ENCODE data around the gene DNAH12. TPM values are rescaled to one million over a fixed set of nuclear protein-coding genes. Genes with fewer than 3 reads are reported as not detected.
"Not testable (repeated sequence)": the region's sequence is repeated elsewhere in the genome, so short reads cannot be mapped to it uniquely, and the experiment has no call there.

Gene DNAH12
- total RNA-seq, 2 donors from 2014 or later: 0.09 to 0.17 TPM

DNA sequence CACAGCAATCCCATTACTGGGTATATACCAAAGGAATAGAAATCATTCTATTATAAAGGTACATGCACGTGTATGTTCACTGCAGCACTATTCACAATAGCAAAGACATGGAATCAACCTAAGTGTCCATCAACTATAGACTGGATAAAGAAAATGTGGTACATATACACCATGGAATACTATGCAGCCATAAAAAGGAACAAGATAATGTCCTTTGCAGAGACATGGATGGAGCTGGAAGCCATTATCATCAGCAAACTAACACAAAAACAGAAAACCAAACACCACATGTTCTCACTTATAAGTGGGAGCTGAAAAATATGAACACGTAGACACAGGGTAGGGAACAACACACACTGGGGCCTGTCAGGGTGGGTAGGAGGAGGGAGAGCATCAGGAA lies 179.1 kb downstream of the DNAH12 start:
- intact Hi-C loops (cut with DNase I, micrococcal nuclease); ATAC-seq; DNase-seq: not testable (repeated sequence)

DNA sequence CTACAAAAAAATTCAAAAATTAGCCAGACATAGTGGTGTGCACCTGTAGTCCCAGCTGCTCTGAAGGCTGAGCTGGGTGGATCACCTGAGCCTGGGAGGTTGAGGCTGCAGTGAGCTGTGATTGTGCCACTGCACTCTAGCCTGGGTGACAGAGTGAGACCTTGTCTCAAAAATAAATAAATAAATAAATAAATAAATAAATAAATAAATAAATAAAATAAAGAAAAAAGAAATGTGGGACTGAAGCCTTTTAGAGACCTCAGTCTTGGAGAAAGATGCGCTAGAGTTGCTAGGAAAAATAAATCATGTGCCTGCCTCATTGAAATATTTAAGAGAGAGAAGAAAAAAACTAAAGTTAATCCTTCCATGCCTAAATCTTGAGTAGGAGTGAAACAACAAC lies 187.9 kb downstream of the DNAH12 start:
- DNase-seq; ATAC-seq; intact Hi-C loops (cut with DNase I, micrococcal nuclease): not testable (repeated sequence)

DNA sequence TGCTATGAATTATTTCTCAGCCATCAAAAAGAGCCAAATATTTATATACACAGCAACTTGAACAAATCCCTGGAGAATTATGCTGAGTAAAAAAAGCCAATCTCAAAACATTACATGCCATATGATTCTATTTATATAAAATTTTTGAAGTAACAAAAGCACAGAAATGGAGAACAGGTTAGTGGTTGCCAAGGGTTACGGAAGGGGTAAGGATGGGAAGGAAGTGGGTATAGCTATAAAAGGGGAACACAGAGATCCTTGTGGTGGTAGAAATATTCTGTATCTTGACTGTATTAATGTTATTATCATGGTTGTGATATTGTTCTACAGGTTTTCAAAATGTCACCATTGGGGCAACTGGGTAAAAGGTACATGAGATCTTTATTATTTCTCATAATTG lies 189.4 kb downstream of the DNAH12 start:
- ATAC-seq: no peak
- DNase-seq: no peak
- intact Hi-C loops (cut with DNase I, micrococcal nuclease): no loop called here

DNA sequence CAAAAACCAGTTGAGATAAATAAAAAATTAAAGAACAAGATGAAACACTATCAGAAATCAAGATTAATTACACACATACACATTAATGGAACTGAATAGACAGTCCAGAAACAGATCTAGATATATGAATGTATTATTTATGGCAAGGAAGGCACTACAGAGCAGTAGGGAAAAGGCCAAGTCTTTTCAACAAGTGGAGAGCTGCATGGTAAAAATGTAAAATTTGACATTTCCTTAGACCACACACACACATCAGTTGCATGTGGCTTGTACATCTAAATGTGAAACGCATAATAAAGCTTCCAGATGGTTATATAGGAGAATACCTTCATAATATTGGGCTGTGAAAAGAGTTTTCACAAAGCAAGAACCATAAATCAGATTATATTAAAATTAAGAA lies 193.9 kb downstream of the DNAH12 start:
- DNase-seq: no peak
- ATAC-seq: no peak
- intact Hi-C loops (cut with DNase I, micrococcal nuclease): no loop called here

DNA sequence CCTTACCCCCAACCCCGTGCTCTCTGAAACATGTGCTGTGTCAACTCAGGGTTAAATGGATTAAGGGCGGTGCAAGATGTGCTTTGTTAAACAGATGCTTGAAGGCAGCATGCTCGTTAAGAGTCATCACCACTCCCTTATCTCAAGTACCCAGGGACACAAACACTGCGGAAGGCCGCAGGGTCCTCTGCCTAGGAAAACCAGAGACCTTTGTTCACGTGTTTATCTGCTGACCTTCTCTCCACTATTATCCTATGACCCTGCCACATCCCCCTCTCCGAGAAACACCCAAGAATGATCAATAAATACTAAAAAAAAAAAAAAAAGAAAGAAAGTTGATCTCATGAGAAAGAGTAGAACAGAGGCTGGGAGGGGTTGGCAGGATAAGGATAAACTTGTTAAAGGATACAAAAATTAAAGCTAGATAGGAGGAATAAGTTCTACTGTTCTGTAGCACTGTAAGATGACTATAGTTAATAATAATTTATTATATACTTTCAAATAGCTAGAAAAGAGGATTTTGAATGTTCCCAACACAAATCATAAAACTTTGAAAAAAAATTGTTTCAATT lies 205.0 kb downstream of the DNAH12 start:
- ATAC-seq; intact Hi-C loops (cut with DNase I, micrococcal nuclease); DNase-seq: not testable (repeated sequence)

DNA sequence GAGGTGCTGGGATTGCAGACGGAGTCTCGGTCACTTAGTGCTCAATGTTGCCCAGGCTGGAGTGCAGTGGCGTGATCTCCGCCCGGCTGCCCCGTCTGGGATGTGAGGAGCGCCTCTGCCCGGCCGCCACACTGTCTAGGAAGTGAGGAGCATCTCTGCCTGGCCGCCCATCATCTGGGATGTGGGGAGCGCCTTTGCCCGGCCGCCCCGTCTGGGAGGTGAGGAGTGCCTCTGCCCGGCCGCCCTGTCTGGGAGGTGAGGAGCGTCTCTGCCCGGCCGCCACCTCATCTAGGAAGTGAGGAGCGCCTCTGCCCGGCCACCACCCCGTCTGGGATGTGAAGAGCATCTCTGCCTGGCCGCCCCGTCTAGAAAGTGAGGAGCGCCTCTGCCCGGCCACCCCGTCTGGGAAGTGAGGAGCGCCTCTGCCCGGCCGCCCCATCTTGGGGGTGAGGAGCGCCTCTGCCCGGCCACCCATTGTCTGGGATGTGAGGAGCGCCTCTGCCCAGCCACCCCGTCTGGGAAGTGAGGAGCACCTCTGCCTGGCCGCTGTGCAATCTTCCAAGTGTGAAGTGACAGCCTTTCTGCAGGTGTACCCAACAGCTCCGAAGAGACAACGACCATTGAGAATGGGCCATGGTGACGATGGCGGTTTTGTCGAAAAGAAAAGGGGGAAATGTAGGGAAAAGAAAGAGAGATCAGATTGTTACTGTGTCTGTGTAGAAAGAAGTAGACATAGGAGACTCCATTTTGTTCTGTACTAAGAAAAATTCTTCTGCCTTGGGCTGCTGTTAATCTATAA lies 205.7 kb downstream of the DNAH12 start:
- intact Hi-C loops (cut with DNase I, micrococcal nuclease); ATAC-seq; DNase-seq: not testable (repeated sequence)

DNA sequence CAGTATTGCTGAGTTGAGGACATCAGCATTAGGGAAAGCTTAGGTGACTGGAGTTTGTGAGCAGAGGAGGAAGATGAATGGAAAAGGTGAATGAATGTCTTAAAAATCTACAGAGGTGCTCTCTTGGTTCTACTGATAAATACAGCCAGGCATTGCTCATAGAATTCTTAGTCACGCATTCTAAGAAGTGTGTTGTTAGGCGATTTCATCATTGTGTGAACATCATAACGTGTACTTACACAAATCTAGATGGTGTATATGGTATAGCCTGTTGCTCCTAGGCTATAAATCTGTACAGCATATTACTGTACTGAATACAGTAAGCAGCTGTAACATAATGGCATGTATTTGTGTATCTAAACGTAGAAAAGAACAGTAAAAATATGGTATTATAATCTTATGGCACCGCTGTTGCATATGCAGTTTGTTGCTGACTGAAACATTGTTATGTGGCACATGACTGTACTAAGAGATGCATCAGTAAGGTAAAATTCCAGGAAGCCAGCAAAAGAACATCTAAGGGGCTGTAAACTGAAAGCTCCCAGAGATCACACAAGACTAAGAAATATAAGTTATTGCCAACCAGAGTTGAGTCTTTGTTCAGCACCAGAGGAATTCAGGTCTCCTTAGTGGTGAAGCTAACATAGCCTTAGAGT lies 208.7 kb downstream of the DNAH12 start:
- ATAC-seq: no peak
- intact Hi-C loops (cut with DNase I, micrococcal nuclease): no loop called here
- DNase-seq: no peak

- no peak for DNase-seq
- ATAC-seq: no peak
- intact Hi-C loops (cut with DNase I, micrococcal nuclease): no loop called here
Measured at GRCh38 chr3:57331078-57331610, 213.0 kb downstream of the DNAH12 start.

DNA sequence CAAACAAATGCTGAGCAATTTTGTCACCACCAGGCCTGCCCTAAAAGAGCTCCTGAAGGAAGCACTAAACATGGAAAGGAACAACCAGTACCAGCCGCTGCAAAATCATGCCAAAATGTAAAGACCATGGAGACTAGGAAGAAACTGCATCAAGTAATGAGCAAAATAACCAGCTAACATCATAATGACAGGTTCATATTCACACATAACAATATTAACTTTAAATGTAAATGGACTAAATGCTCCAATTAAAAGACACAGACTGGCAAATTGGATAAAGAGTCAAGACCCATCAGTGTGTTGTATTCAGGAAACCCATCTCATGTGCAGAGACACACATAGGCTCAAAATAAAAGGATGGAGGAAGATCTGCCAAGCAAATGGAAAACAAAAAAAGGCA lies 217.6 kb downstream of the DNAH12 start:
- ATAC-seq; intact Hi-C loops (cut with DNase I, micrococcal nuclease); DNase-seq: not testable (repeated sequence)

DNA sequence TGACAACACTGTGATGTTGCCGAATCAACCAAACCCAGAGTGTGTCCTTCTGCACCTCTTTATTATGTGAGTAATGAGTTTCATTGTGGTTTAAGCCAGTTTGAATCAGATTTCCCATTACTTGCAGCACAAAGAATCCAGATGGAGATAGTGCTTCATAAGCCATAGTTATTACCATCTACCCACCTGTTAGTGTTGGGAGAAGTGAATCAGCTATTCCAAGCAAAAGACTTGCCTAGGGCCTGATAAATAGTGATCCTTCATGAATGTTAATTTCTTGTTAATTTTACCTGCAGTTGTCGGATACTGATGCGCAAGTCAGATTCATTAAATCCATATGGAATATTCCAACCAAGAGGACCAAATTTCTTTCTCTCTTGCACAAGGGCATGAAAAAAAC lies 229.9 kb downstream of the DNAH12 start:
- no peak for ATAC-seq

GRCh38 chr3:57309769-57310360 lies 234.3 kb downstream of the DNAH12 start:
- DNase-seq: no peak
- intact Hi-C loops (cut with DNase I, micrococcal nuclease): no loop called here

More for the DNA sequence above, 229.9 kb downstream of the DNAH12 start:
- no peak for DNase-seq
- intact Hi-C loops (cut with DNase I, micrococcal nuclease): no loop called here

DNA sequence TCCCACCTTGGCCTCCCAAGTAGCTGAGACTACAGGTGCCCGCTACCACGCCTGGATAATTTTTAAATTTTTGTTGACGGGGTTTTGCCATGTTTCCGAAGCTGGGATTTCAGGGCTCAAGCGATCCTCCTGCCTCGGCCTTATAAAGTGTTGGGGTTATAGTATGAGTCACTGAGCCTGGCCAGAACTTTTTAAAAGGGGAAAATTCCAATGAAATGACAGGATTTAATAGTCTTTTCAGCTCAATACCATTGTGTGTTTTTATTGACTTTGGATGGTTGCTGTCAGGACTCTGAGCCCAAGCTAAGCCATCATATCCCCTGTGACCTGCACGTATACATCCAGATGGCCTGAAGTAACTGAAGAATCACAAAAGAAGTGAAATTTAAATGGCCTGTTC lies 240.6 kb downstream of the DNAH12 start:
- intact Hi-C loops (cut with DNase I, micrococcal nuclease); DNase-seq; ATAC-seq: not testable (repeated sequence)

More at GRCh38 chr3:57309769-57310360, 234.3 kb downstream of the DNAH12 start:
- ATAC-seq: no peak

DNA sequence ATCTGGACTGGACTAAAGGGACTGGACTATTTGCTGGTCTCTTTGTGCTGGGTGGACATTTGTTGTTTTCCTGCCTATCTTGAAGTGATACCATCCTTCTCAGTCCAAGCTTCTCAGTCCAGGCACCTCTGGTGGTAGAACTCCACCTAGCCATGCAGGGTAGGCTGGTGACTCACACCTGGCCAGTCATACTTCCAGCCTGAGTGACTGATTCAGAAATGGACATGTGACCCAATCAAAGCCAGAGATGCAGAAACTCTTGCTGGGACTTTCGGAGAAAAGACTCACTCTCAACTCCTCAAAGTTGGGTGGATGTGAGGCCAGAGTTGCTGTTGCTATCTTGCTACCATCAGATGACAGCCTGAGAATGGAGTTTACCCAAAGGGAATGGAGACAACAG lies 246.1 kb downstream of the DNAH12 start:
- intact Hi-C loops (cut with DNase I, micrococcal nuclease): no loop called here
- peak; percentile 50 for ATAC-seq
- DNase-seq: no peak

DNA sequence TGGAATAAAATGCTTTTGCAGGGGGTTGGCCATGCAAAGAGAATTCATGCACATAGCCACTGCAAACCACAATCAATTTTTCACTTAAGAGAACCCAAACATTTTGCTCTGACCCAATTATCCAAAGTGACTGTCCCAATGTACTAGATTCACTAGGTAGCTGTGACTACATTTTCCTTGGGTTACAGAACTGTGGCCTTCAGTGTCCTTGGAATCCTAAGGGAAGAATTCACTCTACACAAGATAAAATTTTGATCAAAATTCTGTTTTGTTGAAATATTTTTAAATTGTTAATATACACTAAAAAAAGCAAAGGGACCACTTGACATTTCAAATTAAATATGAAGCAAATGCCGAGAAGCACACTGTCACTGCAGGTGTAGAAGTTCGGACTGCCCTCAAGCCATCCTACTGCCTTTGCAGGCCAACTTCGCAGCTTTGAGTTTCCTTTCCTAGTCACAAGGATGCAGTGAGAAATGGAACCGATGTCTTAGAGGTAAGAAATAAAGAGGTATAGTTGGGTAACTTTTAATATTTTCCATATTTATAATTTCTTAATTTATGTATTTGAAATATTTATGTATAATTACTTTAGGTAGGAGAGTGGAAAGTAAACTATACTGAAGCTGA lies 251.1 kb downstream of the DNAH12 start:
- ATAC-seq (no peak), DNase-seq (no peak)
- intact Hi-C loops (cut with DNase I, micrococcal nuclease): no loop called here

DNA sequence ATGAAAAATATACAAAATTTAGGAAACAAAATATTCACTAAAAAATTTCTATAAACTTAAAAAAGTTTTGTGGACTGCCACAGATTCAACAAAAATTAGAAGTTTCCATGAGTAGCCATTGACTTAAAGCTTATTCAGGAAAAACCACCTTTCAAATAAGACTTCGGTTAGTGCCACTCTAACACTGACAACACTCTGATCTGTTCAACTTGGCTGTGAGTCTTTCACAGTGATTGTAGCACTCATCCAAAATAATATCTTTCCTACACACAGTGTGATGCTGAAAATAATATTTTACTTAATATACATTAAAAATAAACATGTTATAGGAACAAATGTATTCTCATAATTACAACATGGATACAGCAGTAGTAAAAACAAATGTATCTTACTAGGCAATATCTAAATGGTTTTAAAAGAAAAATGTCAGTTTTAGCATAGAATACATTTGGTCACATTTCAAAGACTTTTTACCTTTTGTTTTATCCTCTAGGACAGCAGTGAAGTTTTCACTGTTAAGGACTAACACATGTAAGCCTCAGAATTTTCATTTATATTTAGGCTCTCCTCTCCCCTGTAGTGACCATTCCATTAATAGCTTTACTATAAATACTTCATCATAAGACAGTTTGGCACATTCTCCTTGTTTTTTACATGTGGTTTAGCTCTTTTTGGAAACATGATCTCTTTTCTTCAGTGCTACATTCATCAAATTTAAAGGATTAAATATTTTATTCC lies 251.8 kb downstream of the DNAH12 start, which contains the start of gene ASB14:
ASB14 (minus strand) TSS at position 527 of the 738 bp plus-strand sequence. CDS start 652 bp downstream, outside the sequence.
- ATAC-seq (no peak), DNase-seq (no peak)
- intact Hi-C loops (cut with DNase I, micrococcal nuclease): no loop called here

- ATAC-seq (no peak), DNase-seq (no peak)
- intact Hi-C loops (cut with DNase I, micrococcal nuclease): no loop called here
Measured at GRCh38 chr3:57288403-57288802, 255.7 kb downstream of the DNAH12 start.

DNA sequence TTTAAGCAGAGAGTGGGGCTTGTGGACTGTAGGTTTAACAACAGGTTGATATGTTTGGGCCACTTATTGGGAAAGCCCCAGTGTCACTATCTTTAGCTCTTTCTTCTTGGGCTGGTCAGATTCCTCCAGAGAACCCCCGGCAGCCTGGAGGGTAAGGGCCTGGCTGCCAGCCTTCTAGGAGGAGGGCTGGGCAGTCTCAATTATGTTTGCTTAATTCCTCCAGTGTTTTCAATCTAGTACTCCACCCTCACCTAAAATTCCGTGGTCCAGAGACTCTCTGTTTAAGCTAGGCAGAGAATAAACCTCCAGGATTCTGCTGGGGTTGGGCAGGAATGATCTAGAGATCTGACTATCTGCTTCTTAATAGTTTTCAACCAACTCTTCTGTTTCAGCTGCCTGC lies 256.9 kb downstream of the DNAH12 start:
- ATAC-seq: no peak
- DNase-seq: no peak
- intact Hi-C loops (cut with DNase I, micrococcal nuclease): no loop called here

GRCh38 chr3:57283334-57283733 lies 260.8 kb downstream of the DNAH12 start:
- DNase-seq (no peak), ATAC-seq (no peak)
- intact Hi-C loops (cut with DNase I, micrococcal nuclease): no loop called here
